NCI-H446 treated with DMSO at 0.1 percent for 48 hours (cell line): ENCODE data around the gene IPCEF1.
"Not testable (repeated sequence)": the region's sequence is repeated elsewhere in the genome, so short reads cannot be mapped to it uniquely, and the experiment has no call there.

Experiments
- DNase-seq: peaks from one replicate; lab custom pipeline; 2025; lab: John Stamatoyannopoulos, UW

Gene IPCEF1

GRCh38 chr6:154246723-154247118, 109.9 kb downstream of the IPCEF1 start:
- DNase-seq = no peak

GRCh38 chr6:154245506-154245905, 111.1 kb downstream of the IPCEF1 start:
- DNase-seq = no peak

GRCh38 chr6:154243793-154244750, 112.5 kb downstream of the IPCEF1 start:
- DNase-seq = no peak

GRCh38 chr6:154242617-154243357, 113.8 kb downstream of the IPCEF1 start:
- no peak for DNase-seq

- DNase-seq = no peak
These were observed 115.0 kb downstream of the IPCEF1 start for GRCh38 chr6:154241581-154241980.

GRCh38 chr6:154241061-154241460, 115.5 kb downstream of the IPCEF1 start:
- not testable (repeated sequence) for DNase-seq

GRCh38 chr6:154239392-154239791, 117.2 kb downstream of the IPCEF1 start:
- no peak for DNase-seq

GRCh38 chr6:154238831-154239230, 117.8 kb downstream of the IPCEF1 start:
- DNase-seq = no peak

- DNase-seq = no peak
These were observed 119.8 kb downstream of the IPCEF1 start for GRCh38 chr6:154236646-154237301.

GRCh38 chr6:154234019-154234772, 122.4 kb downstream of the IPCEF1 start:
- DNase-seq = no peak

- no peak for DNase-seq
These were observed 123.2 kb downstream of the IPCEF1 start for GRCh38 chr6:154233383-154233782.

- DNase-seq = no peak
These were observed 124.3 kb downstream of the IPCEF1 start for GRCh38 chr6:154232013-154232910.

- DNase-seq = no peak
These were observed 125.5 kb downstream of the IPCEF1 start for GRCh38 chr6:154230910-154231595.

GRCh38 chr6:154230393-154230792, 126.2 kb downstream of the IPCEF1 start:
- DNase-seq = no peak

GRCh38 chr6:154229786-154230185, 126.8 kb downstream of the IPCEF1 start:
- DNase-seq = no peak

- no peak for DNase-seq
These were observed 128.1 kb downstream of the IPCEF1 start for GRCh38 chr6:154228521-154228905.

GRCh38 chr6:154227862-154228520, 128.6 kb downstream of the IPCEF1 start:
- no peak for DNase-seq

- no peak for DNase-seq
These were observed 130.1 kb downstream of the IPCEF1 start for GRCh38 chr6:154226461-154226860.

- no peak for DNase-seq
These were observed 133.3 kb downstream of the IPCEF1 start for GRCh38 chr6:154223296-154223695.

GRCh38 chr6:154222716-154223115, 133.9 kb downstream of the IPCEF1 start:
- DNase-seq = no peak
